Globus pallidus (tissue), 1 donor: ENCODE results near the gene PIP5K1C.
"Not testable (repeated sequence)": the region's sequence is repeated elsewhere in the genome, so short reads cannot be mapped to it uniquely, and the experiment has no call there.

Experiments used
- DNase-seq: peaks from one replicate; pipeline ENCODE4 v3.0.0-alpha.2; 2015; ENCODE audit warnings: low spot score

The PIP5K1C gene

GRCh38 chr19:3660493-3661219 lies 39.6 kb downstream of the PIP5K1C start:
- no peak for DNase-seq

- no peak for DNase-seq
Observed at GRCh38 chr19:3659746-3660112, 40.5 kb downstream of the PIP5K1C start.

- no peak for DNase-seq
Observed at GRCh38 chr19:3658870-3659745, 41.2 kb downstream of the PIP5K1C start.

- DNase-seq = no peak
Observed at GRCh38 chr19:3658004-3658869, 42.0 kb downstream of the PIP5K1C start.

- no peak for DNase-seq
Observed at GRCh38 chr19:3657395-3657769, 42.9 kb downstream of the PIP5K1C start.

- DNase-seq = no peak
Observed at GRCh38 chr19:3656747-3657394, 43.4 kb downstream of the PIP5K1C start.

- no peak for DNase-seq
Observed at GRCh38 chr19:3656073-3656746, 44.1 kb downstream of the PIP5K1C start.

- no peak for DNase-seq
Observed at GRCh38 chr19:3655402-3656072, 44.7 kb downstream of the PIP5K1C start.

- DNase-seq = no peak
Observed at GRCh38 chr19:3653865-3654513, 46.3 kb downstream of the PIP5K1C start.

- no peak for DNase-seq
Observed at GRCh38 chr19:3653081-3653795, 47.0 kb downstream of the PIP5K1C start.

- DNase-seq = no peak
Observed at GRCh38 chr19:3652422-3652821, 47.8 kb downstream of the PIP5K1C start.

GRCh38 chr19:3651684-3652083 lies 48.6 kb downstream of the PIP5K1C start:
- DNase-seq = no peak

GRCh38 chr19:3649888-3650287 lies 50.4 kb downstream of the PIP5K1C start:
- no peak for DNase-seq

GRCh38 chr19:3648037-3648905 lies 52.0 kb downstream of the PIP5K1C start:
- DNase-seq = no peak

- DNase-seq = not testable (repeated sequence)
Observed at GRCh38 chr19:3647102-3647501, 53.2 kb downstream of the PIP5K1C start.

GRCh38 chr19:3646336-3647092 lies 53.8 kb downstream of the PIP5K1C start:
- DNase-seq = no peak

GRCh38 chr19:3645726-3646125 lies 54.5 kb downstream of the PIP5K1C start:
- no peak for DNase-seq

GRCh38 chr19:3645067-3645396 lies 55.2 kb downstream of the PIP5K1C start:
- DNase-seq = no peak
